Right renal cortex interstitium (tissue), 3 donors: ENCODE data around the gene DELE1. TPM values are rescaled to one million over a fixed set of nuclear protein-coding genes. Genes with fewer than 3 reads are reported as not detected.
"Not testable (repeated sequence)": the region's sequence is repeated elsewhere in the genome, so short reads cannot be mapped to it uniquely, and the experiment has no call there.

ENCODE experiments used
- DNase-seq, 3 donors: peaks; one replicate each; pipeline ENCODE4 v3.0.0-alpha.2; 2013; ENCODE audit warnings: low read depth in 3 of 3, low spot score in 2 of 3
- polyA plus RNA-seq, 3 donors: library from polyadenylated mRNA; unstranded; fragments of 120-200 nt; gene quantifications; one replicate each; pipeline ENCODE4 v1.2.1, GENCODE V29; 2013; ENCODE audit not compliant: insufficient read length in 3 of 3

Gene DELE1
- polyA plus RNA-seq, 3 donors = 97.0 to 116 (median 115) TPM

DNA sequence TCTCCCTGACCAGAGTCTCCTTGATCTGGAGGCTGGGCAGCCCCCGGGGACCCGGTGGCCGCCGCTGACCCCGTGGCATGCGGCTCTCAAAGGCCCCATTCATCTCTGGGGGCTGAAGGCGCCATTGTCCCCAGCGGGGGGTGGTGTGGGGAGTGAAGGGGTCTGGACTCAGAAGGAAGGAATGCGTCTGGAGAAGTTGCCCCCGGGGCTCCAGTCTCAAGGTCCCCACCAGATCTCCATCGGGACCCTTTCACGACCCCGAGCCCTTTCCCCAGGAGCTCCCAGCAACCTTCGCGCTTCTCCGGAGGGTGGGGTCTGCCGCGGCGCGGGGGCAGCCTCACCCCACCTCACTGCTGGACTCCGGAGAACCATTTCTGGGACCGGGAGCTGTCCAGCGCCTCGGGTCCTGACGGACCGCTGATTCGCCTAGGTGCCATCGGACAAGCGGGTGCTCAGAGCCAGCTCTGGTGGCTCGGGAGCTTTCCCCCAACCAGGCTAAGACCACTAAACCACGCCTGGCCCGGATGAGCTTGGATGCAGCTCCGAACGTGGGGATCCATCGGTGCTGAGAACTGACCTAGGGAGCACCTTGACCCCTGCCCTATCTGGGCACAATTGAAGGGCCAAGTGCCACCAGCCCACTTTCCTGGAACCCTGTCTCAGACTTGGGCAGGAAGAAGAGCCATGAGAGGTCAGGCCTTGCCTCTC, 40.3 kb upstream of the DELE1 start:
- DNase-seq = no peak

GRCh38 chr5:141883892-141884318, 39.8 kb upstream of the DELE1 start:
- DNase-seq = no peak

- DNase-seq = no peak
Measured at GRCh38 chr5:141889282-141889871, 34.3 kb upstream of the DELE1 start.

DNA sequence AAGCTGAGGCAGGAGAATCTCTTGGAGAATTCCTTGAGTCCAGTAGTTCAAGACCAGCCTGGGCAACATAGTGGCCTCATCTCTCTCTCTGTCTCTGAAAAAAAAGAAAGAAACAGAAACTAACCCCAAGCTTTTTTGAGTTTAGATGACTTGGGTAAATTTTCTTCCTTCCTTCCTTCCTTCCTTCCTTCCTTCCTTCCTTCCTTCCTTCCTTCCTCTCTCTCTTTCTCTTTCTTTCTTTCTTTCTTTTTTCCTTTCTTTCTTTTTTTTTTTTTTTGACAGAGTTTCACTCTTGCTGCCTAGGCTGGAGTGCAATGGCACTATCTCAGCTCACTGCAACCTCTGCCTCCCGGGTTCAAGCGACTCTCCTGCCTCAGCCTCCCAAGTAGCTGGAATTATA, 33.2 kb upstream of the DELE1 start:
- DNase-seq = not testable (repeated sequence)

DNA sequence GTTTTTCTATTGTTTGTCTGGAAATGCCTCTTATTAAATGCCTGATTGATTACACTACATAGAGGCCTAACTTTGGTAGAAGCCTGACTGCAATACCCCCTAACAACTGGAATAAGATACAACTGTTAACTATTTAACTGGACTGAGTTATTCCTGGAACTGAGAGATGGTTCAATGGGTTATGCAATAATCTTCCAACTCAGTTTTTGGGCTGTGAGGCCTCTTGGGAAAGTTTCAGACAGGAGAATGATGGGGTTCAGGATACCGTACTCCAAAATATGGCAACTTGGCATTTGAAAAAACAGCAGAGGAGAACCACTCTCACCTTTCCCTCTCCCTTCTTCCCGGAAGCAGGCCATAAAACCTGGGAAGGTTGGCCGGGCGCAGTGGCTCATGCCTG, 26.2 kb upstream of the DELE1 start:
- DNase-seq = no peak

- DNase-seq = no peak
Measured at GRCh38 chr5:141898448-141899049, 25.1 kb upstream of the DELE1 start.

DNA sequence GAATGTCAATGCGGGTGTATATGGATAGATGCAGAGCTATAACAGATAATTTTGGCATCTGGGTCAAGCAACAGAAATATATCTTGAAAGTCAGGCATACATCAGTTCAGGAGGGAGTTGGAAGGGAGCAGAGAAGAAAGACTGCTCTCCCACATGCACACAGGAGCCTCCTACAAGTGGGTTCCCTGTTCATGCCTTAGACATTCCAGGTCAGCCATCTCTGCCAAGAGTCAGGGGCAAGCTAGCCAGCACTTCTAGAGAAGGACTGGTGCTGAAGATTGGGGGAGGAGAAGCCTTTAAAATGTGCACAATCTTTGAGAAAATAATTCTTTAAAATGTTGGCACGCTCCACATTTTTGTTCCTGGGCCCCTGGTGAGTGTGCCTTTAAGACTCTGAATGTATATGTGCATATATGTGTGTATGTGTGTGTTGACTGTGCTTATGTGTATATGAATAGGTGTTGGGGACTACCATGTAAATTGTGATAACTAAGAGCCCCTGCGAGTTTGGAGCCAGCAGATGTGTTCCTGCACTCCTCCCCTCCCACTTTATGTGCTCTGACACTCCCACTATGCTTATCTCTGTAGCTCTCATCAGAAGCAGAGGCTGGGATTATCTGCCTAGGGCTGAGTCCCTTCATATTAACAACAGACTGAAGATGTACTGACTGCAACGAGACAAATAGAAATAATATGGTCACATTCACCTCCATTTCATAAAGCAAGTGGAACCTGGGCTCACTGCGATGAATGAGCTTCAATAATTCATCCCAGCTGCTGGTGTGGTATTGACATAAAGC, 21.5 kb upstream of the DELE1 start:
- DNase-seq = no peak

DNA sequence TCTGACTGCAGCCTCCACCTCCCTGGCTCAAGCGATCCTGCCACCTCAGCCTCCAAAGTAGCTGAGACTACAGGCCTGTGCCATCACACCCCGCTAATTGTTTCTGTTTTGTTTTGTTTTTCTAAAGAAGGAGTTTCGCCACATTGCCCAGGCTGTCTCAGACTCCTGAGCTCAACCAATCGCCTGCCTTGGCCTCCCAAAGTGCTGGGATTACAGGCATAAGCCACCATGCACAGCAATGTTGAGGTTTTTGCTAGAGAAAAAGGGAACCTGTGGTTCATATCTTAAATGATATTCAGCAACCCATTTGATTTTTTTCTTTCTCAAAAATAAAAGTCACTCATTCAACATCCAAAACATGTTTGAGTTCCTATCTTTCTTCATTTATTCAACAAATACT, 20.4 kb upstream of the DELE1 start:
- no peak for DNase-seq

- DNase-seq = no peak
Measured at GRCh38 chr5:141904551-141904950, 19.1 kb upstream of the DELE1 start.

GRCh38 chr5:141906517-141906916, 17.2 kb upstream of the DELE1 start:
- no peak for DNase-seq

DNA sequence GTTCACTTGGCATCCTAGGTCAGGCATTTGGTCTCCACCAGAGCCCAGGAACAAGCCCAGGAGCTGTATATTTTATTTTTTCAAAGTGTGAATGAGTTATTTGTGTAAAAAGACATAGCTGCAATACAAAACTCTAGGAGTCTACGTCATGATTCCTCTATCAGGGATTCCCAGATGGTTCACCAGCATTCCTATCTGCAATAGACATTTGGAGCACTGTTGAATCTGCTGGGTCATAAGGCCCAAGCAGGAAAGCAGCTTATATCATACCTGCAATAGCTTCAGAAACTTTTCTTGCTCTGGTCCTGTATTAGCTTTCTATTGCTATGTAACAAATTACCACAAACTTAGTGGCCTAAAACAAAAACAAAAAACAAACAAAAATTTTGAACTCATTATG, 16.7 kb upstream of the DELE1 start:
- no peak for DNase-seq

DNA sequence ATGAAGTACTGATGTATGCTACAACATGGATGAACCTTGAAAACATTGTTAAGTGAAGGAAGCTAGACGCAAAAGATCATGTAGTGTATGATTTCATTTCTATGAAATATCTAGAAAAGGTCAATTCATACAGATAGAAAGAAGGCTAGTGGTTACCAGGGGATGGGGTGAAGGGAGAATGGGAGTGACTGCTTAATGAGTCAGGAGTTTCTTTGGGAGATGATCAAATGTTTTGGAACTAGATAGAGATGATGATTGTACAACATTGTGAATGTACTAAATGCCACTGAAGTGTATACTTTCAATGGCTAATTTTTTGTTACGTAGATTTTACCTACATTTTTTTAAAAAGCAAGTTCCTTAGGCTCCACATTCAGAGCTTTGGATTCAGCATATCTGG, 14.9 kb upstream of the DELE1 start:
- no peak for DNase-seq

DNA sequence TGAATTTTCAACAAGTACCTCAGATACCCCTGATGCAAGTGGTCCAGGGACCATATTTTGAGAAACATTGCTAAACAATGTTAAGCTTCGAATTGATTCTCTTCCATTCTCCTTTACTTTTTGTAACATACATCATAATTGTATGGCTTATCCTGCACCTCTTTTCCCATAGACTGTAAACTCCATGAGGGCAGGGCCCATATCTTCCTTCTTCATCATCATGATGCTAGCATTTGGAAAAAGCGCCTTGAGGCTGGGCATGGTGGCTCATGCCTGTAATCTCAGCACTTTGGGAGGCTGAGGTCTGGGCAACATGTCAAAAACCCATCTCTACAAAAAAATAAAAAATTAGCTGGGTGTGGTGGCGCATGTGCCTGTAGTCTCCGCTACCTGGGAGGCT, 14.5 kb upstream of the DELE1 start:
- DNase-seq = no peak

DNA sequence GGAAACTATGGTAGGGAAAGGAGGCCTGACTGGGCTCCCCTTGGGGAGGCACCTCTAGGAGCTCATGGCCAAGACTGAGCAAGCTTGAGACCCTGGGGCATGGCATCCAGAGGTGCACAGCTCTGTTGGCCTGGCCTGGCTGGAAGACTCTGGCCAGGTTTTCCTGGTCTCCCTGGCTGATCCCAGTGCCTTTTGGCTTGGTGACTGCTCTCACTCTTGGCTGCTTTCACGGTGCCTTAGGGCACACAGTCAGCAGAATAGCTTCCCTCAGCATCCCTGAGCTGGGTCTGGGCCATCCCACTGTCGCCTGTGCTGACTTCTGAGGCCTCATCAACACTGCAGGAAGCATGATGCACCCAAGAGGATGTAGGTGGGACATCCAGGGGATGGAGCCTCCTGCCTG, 13.4 kb upstream of the DELE1 start:
- no peak for DNase-seq

DNA sequence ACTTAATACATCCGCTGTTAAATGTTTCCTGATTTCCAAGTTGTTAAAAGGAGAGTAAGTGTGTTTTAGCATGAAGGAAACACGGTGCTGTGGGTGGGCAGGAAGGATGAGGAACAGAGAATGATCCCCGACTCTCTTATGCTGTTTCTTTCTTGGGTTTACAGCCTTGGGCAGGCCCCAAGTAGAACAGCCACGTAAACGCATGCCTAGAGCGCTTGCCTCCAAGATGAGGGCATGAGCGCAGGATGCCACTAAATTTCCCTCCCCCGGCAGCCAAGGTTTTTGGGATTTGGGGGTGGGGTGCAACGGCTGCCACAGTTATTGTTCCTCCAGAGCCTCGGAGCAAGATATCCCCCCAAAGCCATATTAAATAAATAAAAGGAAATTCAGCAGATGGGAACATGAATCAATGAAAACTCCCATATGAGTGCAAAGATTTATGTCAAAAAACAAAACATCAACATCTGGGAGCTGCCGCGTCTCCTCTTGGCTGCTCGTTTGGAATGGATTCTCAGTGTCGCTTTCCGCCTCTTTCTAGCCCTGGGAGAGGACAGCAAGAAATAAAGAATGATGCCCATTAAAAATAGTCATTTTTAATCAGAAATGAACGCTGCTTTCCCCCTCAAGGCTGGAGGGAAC, 10.0 kb upstream of the DELE1 start:
- peak in 1 of 3 donors; percentile 27 for DNase-seq

DNA sequence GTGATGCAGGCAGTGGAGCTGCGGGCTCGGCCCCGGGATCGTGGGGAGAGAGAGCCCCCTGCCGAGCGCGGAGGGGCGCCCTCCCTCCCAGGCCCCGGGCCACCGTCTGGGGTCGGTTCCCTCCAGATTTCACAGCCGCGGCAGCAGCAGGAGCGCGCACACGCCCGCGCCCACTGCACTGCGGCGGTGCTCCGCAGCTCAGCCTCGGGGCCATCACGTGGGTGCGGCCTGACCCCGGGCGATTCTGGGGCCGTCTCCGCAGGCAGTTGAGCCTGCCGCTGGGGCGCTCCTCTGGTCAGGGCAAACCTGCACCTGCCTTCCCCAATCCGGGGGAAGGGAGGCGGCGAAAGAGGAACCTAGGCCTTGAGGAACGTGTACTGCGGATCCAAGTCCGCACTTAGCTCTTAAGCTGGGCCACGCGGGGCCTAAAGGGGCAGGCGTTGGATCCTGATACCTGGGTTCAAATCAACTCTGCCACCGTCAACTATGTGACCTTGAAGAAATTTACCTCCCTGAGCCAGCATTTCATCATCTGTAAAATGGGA, 9.4 kb upstream of the DELE1 start:
- peak in 1 of 3 donors; percentile 36 for DNase-seq

- no peak for DNase-seq
Measured at GRCh38 chr5:141914797-141915196, 8.9 kb upstream of the DELE1 start.

- no peak for DNase-seq
Measured at GRCh38 chr5:141915881-141916336, 7.8 kb upstream of the DELE1 start.

DNA sequence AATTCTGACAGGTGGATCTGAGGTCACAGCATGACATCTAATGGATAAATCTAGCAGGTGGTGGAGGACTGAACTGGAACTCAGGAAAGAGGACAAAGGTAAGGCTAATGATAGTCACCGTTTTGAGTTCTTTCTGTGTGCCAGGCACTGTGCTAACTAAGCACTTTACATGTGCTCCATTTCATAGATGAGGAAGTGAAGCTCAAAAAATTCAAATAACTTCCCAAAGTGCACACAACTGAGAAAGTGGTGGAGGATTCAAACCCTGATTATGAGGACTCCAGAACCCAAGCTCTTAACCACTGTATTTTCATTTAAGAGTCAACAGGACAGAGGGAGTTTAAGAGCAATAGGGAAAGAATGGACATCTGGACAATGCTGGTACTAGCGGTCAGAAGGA, 7.1 kb upstream of the DELE1 start:
- no peak for DNase-seq

- no peak for DNase-seq
Measured at GRCh38 chr5:141917760-141918159, 5.9 kb upstream of the DELE1 start.
